ENCODE results near the gene STK10. TPM values are rescaled to one million over a fixed set of nuclear protein-coding genes. Genes with fewer than 3 reads are reported as not detected.

Gene STK10
- total RNA-seq, 1 experiment from 2014 or later: 22.9 TPM

DNA sequence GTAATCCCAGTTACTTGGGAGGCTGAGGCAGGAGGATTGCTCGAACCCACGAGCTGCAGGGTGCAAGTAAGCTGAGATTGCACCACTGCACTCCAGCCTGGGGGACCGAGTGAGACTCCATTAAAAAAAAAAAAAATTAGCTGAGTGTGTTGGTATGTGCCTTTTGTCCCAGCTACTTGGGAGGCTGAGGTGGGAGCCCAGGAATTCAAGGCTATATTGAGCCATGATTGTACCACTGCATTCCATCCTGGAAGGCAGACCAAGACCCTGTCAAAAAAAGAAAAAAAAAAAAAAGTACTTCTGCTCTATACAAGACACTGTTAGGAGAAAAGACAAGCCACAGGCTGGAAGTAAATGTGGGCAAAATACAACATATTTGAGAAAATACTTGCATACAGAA, 113.1 kb downstream of the STK10 start:
- no peaks in the 10 kb centered on the region for H3K79me2 ChIP-seq (ENCODE audit: insufficient read depth, low read length)
- ATAC-seq (no peak), DNase-seq (ENCODE audit: low read depth, low spot score) (no peak)
- no peaks in the 10 kb centered on the region for H3K9me2 ChIP-seq (ENCODE audit: insufficient read depth)
- H3K4me3 ChIP-seq (replicated peaks in 1 of 2; ENCODE audit: low read depth in 1 of 2, low read length in 2 of 2): no peak overlapping the region
- H3K4me1 ChIP-seq (ENCODE audit: control insufficient read depth in 1 of 2, insufficient read depth in 2 of 2, low read length in 2 of 2): no peaks in the 10 kb centered on the region
- H3K27ac ChIP-seq (ENCODE audit: low read depth, low read length): no peak overlapping the region
- ChIA-PET RAD21 (ENCODE audit: low non-redundant PET in 1 of 2, low total read pairs in 2 of 2, uncharacterized antibody in 2 of 2, unreplicated experiment in 2 of 2) (no interaction called here), POLR2A (no interaction called here), CTCF (no interaction called here)
- H3K36me3 ChIP-seq (ENCODE audit: control insufficient read depth in 1 of 2, insufficient read depth in 2 of 2, low read length in 2 of 2): no peaks in the 10 kb centered on the region
- H3K9ac ChIP-seq (ENCODE audit: low read length): no peak overlapping the region
- TF ChIP-seq, protein P1, sequence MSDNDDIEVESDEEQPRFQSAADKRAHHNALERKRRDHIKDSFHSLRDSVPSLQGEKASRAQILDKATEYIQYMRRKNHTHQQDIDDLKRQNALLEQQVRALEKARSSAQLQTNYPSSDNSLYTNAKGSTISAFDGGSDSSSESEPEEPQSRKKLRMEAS (IDR thresholded peaks at IDR 0.05): no peak
- no peak for TF ChIP-seq YY1 (IDR thresholded peaks at IDR 0.05; ENCODE audit: extremely low read depth, insufficient replicate concordance, low read depth, low read length)
- TF ChIP-seq CBX3 (IDR thresholded peaks at IDR 0.05; ENCODE audit: low read depth): no peak
- TF ChIP-seq SRF (IDR thresholded peaks at IDR 0.05; ENCODE audit: low read depth): no peak
- TF ChIP-seq FOSL1 (IDR thresholded peaks at IDR 0.05; ENCODE audit: low read depth): no peak
- TF ChIP-seq POLR2A (IDR thresholded peaks at IDR 0.05; ENCODE audit: borderline replicate concordance, extremely low read depth, insufficient read depth, insufficient read length): no peak
- TF ChIP-seq, protein P2, sequence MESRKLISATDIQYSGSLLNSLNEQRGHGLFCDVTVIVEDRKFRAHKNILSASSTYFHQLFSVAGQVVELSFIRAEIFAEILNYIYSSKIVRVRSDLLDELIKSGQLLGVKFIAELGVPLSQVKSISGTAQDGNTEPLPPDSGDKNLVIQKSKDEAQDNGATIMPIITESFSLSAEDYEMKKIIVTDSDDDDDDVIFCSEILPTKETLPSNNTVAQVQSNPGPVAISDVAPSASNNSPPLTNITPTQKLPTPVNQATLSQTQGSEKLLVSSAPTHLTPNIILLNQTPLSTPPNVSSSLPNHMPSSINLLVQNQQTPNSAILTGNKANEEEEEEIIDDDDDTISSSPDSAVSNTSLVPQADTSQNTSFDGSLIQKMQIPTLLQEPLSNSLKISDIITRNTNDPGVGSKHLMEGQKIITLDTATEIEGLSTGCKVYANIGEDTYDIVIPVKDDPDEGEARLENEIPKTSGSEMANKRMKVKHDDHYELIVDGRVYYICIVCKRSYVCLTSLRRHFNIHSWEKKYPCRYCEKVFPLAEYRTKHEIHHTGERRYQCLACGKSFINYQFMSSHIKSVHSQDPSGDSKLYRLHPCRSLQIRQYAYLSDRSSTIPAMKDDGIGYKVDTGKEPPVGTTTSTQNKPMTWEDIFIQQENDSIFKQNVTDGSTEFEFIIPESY (IDR thresholded peaks at IDR 0.05; ENCODE audit: extremely low read depth, insufficient replicate concordance, low read length): no peak
- no peak for TF ChIP-seq SP1 (IDR thresholded peaks at IDR 0.05; ENCODE audit: low read depth)
- no peak for TF ChIP-seq ELF1 (IDR thresholded peaks at IDR 0.05; ENCODE audit: borderline replicate concordance, low read depth)
- TF ChIP-seq ZFX (IDR thresholded peaks at IDR 0.05): no peak
- TF ChIP-seq, protein P3, sequence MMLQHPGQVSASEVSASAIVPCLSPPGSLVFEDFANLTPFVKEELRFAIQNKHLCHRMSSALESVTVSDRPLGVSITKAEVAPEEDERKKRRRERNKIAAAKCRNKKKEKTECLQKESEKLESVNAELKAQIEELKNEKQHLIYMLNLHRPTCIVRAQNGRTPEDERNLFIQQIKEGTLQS (IDR thresholded peaks at IDR 0.05): no peak
- TF ChIP-seq CEBPB (IDR thresholded peaks at IDR 0.05; ENCODE audit: low read depth): no peak
- no peak for TF ChIP-seq SIN3A (IDR thresholded peaks at IDR 0.05; ENCODE audit: low read depth)
- TF ChIP-seq JUND (IDR thresholded peaks at IDR 0.05): no peak
- TF ChIP-seq, protein P4, sequence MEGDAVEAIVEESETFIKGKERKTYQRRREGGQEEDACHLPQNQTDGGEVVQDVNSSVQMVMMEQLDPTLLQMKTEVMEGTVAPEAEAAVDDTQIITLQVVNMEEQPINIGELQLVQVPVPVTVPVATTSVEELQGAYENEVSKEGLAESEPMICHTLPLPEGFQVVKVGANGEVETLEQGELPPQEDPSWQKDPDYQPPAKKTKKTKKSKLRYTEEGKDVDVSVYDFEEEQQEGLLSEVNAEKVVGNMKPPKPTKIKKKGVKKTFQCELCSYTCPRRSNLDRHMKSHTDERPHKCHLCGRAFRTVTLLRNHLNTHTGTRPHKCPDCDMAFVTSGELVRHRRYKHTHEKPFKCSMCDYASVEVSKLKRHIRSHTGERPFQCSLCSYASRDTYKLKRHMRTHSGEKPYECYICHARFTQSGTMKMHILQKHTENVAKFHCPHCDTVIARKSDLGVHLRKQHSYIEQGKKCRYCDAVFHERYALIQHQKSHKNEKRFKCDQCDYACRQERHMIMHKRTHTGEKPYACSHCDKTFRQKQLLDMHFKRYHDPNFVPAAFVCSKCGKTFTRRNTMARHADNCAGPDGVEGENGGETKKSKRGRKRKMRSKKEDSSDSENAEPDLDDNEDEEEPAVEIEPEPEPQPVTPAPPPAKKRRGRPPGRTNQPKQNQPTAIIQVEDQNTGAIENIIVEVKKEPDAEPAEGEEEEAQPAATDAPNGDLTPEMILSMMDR (IDR thresholded peaks at IDR 0.05 in 2 of 3, conservative IDR thresholded peaks at IDR 0.05 in 1 of 3; ENCODE audit: borderline replicate concordance in 1 of 3, insufficient read depth in 1 of 3, low read depth in 2 of 3, low read length in 2 of 3): no peak
- H3K4me2 ChIP-seq (ENCODE audit: low read length): no peak overlapping the region
- BruUV-seq (replicated peaks): no TSS peak
- H3K27me3 ChIP-seq (ENCODE audit: insufficient read depth, low read length): no peaks in the 10 kb centered on the region
- no peak overlapping the region for H2AFZ ChIP-seq (ENCODE audit: low read depth, low read length, poor library complexity, severe bottlenecking)
- H3K9me3 ChIP-seq (ENCODE audit: control insufficient read depth in 1 of 2, insufficient read depth in 1 of 2, low read depth in 1 of 2, low read length in 2 of 2): no peaks in the 10 kb centered on the region
- H4K20me1 ChIP-seq (ENCODE audit: insufficient read depth): no peaks in the 10 kb centered on the region
- intact Hi-C loops (cut with micrococcal nuclease): no loop called here
